ENCODE data around the gene KCNA3. TPM values are rescaled to one million over a fixed set of nuclear protein-coding genes. Genes with fewer than 3 reads are reported as not detected.

The KCNA3 gene
- total RNA-seq, 2 donors from 2014 or later: 0.62 to 0.91 TPM

GRCh38 chr1:110657351-110657750 is 17.4 kb downstream of the KCNA3 start:
- DNase-seq (ENCODE audit: low spot score): no peak
- Histone ChIP-seq H3K9me3 (no peaks in the 10 kb centered on the region), H3K27me3 (replicated peaks; ENCODE audit: insufficient read depth) (no peaks in the 10 kb centered on the region), H3K4me3 (no peak overlapping the region), H3K4me1 (replicated peaks) (no peaks in the 10 kb centered on the region), H3K36me3 (no peaks in the 10 kb centered on the region), H3K27ac (no peak overlapping the region)
- intact Hi-C loops (cut with DNase I): no loop called here
- whole genome bisulfite sequencing: 72% methylated on average over 2 of the region's 2 CpGs
- TF ChIP-seq CTCF (IDR thresholded peaks at IDR 0.05): no peak

- H3K9me3 ChIP-seq: no peaks in the 10 kb centered on the region
- WGBS: 61% methylated on average over 2 of the region's 2 CpGs
- H3K4me3 ChIP-seq: no peak overlapping the region
- no peak for TF ChIP-seq POLR2A (IDR thresholded peaks at IDR 0.05)
- TF ChIP-seq CTCF (IDR thresholded peaks at IDR 0.05): no peak
- TF ChIP-seq POLR2AphosphoS5 (IDR thresholded peaks at IDR 0.05): no peak
- no peaks in the 10 kb centered on the region for H3K36me3 ChIP-seq
- no peak overlapping the region for H3K27ac ChIP-seq
- no peaks in the 10 kb centered on the region for H3K27me3 ChIP-seq (replicated peaks; ENCODE audit: insufficient read depth)
- intact Hi-C loops (cut with DNase I): no loop called here
- no peak for DNase-seq (ENCODE audit: low spot score)
- H3K4me1 ChIP-seq (replicated peaks): no peaks in the 10 kb centered on the region
Observed at GRCh38 chr1:110650609-110651008, 24.1 kb downstream of the KCNA3 start.

- no peak for TF ChIP-seq POLR2AphosphoS5 (IDR thresholded peaks at IDR 0.05)
- TF ChIP-seq CTCF (IDR thresholded peaks at IDR 0.05): no peak
- no peak for TF ChIP-seq POLR2A (IDR thresholded peaks at IDR 0.05)
- H3K4me1 ChIP-seq (replicated peaks): no peaks in the 10 kb centered on the region
- H3K36me3 ChIP-seq: no peaks in the 10 kb centered on the region
- DNase-seq (ENCODE audit: low spot score): no peak
- no peak overlapping the region for H3K4me3 ChIP-seq
- H3K27ac ChIP-seq: no peak overlapping the region
- H3K9me3 ChIP-seq: no peaks in the 10 kb centered on the region
- intact Hi-C loops (cut with DNase I): no loop called here
- 68% methylated on average over 2 of the region's 2 CpGs for WGBS
- H3K27me3 ChIP-seq (replicated peaks; ENCODE audit: insufficient read depth): no peaks in the 10 kb centered on the region
Observed at GRCh38 chr1:110648417-110648816, 26.3 kb downstream of the KCNA3 start.

GRCh38 chr1:110647254-110647891 is 27.4 kb downstream of the KCNA3 start:
- Histone ChIP-seq H3K4me1 (replicated peaks) (no peaks in the 10 kb centered on the region), H3K36me3 (no peaks in the 10 kb centered on the region), H3K9me3 (no peaks in the 10 kb centered on the region), H3K27me3 (replicated peaks; ENCODE audit: insufficient read depth) (no peaks in the 10 kb centered on the region), H3K27ac (no peak overlapping the region), H3K4me3 (no peak overlapping the region)
- WGBS: 29% methylated on average over 5 of the region's 5 CpGs
- intact Hi-C loops (cut with DNase I): no loop called here
- TF ChIP-seq CTCF (IDR thresholded peaks at IDR 0.05) (no peak), POLR2A (IDR thresholded peaks at IDR 0.05) (no peak), POLR2AphosphoS5 (IDR thresholded peaks at IDR 0.05) (no peak)
- DNase-seq (ENCODE audit: low spot score): no peak
